Stimulated activated CD8-positive, alpha-beta memory T cell treated with anti-CD3 and anti-CD28 coated beads, Interleukin-15, amount 100 ng/mL, for 48 hours (primary cell): ENCODE results near the gene SCMH1.
"Not testable (repeated sequence)": the region's sequence is repeated elsewhere in the genome, so short reads cannot be mapped to it uniquely, and the experiment has no call there.

Source experiments
- DNase-seq, 2 donors: peaks; one replicate each; pipeline ENCODE4 v3.0.0-alpha.2; 2020; ENCODE audit warnings: low read depth in 2 of 2

The SCMH1 gene

GRCh38 chr1:41211608-41212007, 30.5 kb downstream of the SCMH1 start:
- DNase-seq: not testable (repeated sequence)

- not testable (repeated sequence) for DNase-seq
These were observed 35.1 kb downstream of the SCMH1 start for GRCh38 chr1:41207053-41207452.

- no peak for DNase-seq
These were observed 41.4 kb downstream of the SCMH1 start for GRCh38 chr1:41200728-41201127.

- no peak for DNase-seq
These were observed 42.7 kb downstream of the SCMH1 start for GRCh38 chr1:41199375-41199774.

- DNase-seq: no peak
These were observed 49.5 kb downstream of the SCMH1 start for GRCh38 chr1:41192456-41193178.

GRCh38 chr1:41184446-41184845, 57.7 kb downstream of the SCMH1 start:
- DNase-seq: no peak

GRCh38 chr1:41178230-41178629, 63.9 kb downstream of the SCMH1 start:
- not testable (repeated sequence) for DNase-seq

- no peak for DNase-seq
These were observed 66.6 kb downstream of the SCMH1 start for GRCh38 chr1:41175546-41175945.

- no peak for DNase-seq
These were observed 67.9 kb downstream of the SCMH1 start for GRCh38 chr1:41174170-41174569.

- DNase-seq: no peak
These were observed 68.5 kb downstream of the SCMH1 start for GRCh38 chr1:41173651-41174050.

GRCh38 chr1:41171266-41171874, 70.7 kb downstream of the SCMH1 start:
- no peak for DNase-seq

- DNase-seq: no peak
These were observed 72.3 kb downstream of the SCMH1 start for GRCh38 chr1:41169799-41170180.

- no peak for DNase-seq
These were observed 72.9 kb downstream of the SCMH1 start for GRCh38 chr1:41169066-41169798.

GRCh38 chr1:41167667-41168066, 74.4 kb downstream of the SCMH1 start:
- DNase-seq: no peak

- no peak for DNase-seq
These were observed 77.4 kb downstream of the SCMH1 start for GRCh38 chr1:41164727-41165126.

GRCh38 chr1:41162441-41162840, 79.7 kb downstream of the SCMH1 start:
- DNase-seq: no peak

- DNase-seq: no peak
These were observed 80.3 kb downstream of the SCMH1 start for GRCh38 chr1:41161846-41162245.

GRCh38 chr1:41160498-41161110, 81.5 kb downstream of the SCMH1 start:
- no peak for DNase-seq

GRCh38 chr1:41158966-41159365, 83.1 kb downstream of the SCMH1 start:
- DNase-seq: no peak

GRCh38 chr1:41158147-41158875, 83.8 kb downstream of the SCMH1 start:
- DNase-seq: no peak

GRCh38 chr1:41155105-41155504, 87.0 kb downstream of the SCMH1 start:
- no peak for DNase-seq

GRCh38 chr1:41153750-41154274, 88.3 kb downstream of the SCMH1 start:
- DNase-seq: no peak
